IMR-90 (cell line): ENCODE data around the gene VWA5A. TPM values are rescaled to one million over a fixed set of nuclear protein-coding genes. Genes with fewer than 3 reads are reported as not detected.

Experiments
- ATAC-seq: fragments of 200-7000 bp; cut with Tn5 transposase; 2 replicates; pipeline ENCODE4 v1.9.1; 2020; ENCODE audit warnings: low read depth, mild to moderate bottlenecking, moderate library complexity
- BruUV-seq: library from RNA; stranded (reverse); fragments of 400-500 nt; replicated peaks from 2 replicates; lab custom pipeline; 2021; lab: Mats Ljungman, UMichigan
- CTCF ChIA-PET: fragments of 300-600 bp; formaldehyde crosslinking; extraction: SDS; loops from one replicate; lab custom pipeline; 2021; ENCODE audit warnings: antibody characterized with exemption; lab: Yijun Ruan, JAX
- POLR2A ChIA-PET: fragments of 300-600 bp; sonication (Branson Sonifier 250); formaldehyde crosslinking; loops from one replicate; lab custom pipeline; 2022; ENCODE audit warnings: antibody characterized with exemption; ENCODE audit not compliant: unreplicated experiment; lab: Charles Lee
- DNase-seq: peaks from one replicate; pipeline ENCODE4 v3.0.0; 2013
- H2AFZ ChIP-seq: replicated peaks from 2 replicates; pipeline ENCODE3; 2013; ENCODE audit warnings: low read length, mild to moderate bottlenecking; ENCODE audit not compliant: poor library complexity
- H2AK5ac ChIP-seq: 2 replicates; pipeline ENCODE4 v1.6.1; 2013; ENCODE audit warnings: low read depth, low read length, inconsistent platforms
- H2AK9ac ChIP-seq: replicated peaks from 2 replicates; pipeline ENCODE3; 2013; ENCODE audit warnings: mild to moderate bottlenecking, low read depth, low read length, moderate library complexity; ENCODE audit not compliant: poor library complexity
- H2BK120ac ChIP-seq: 2 replicates; pipeline ENCODE4 v1.6.1; 2013; ENCODE audit warnings: low read depth, low read length, inconsistent platforms
- H2BK15ac ChIP-seq: 3 replicates; pipeline ENCODE4 v1.6.1; 2013; ENCODE audit warnings: low read depth, low read length, inconsistent platforms
- H2BK20ac ChIP-seq: 2 replicates; pipeline ENCODE4 v1.6.1; 2013; ENCODE audit warnings: low read depth, mild to moderate bottlenecking, inconsistent platforms, low read length, moderate library complexity
- H2BK5ac ChIP-seq: 2 replicates; pipeline ENCODE4 v1.6.1; 2013; ENCODE audit warnings: mild to moderate bottlenecking, low read depth, low read length, inconsistent platforms; ENCODE audit not compliant: poor library complexity, severe bottlenecking
- H3K14ac ChIP-seq: replicated peaks from 2 replicates; pipeline ENCODE4 v1.6.1; 2013; ENCODE audit warnings: low read depth, low read length, inconsistent platforms
- H3K18ac ChIP-seq: 2 replicates; pipeline ENCODE4 v1.6.1; 2013; ENCODE audit warnings: low read depth, low read length, control low read depth
- H3K23ac ChIP-seq: 2 replicates; pipeline ENCODE4 v1.6.1; 2013; ENCODE audit warnings: low read depth, low read length, inconsistent platforms
- H3K27ac ChIP-seq: 2 replicates; pipeline ENCODE4 v1.5.1; 2013; ENCODE audit warnings: mild to moderate bottlenecking, control low read depth, low read length; ENCODE audit not compliant: insufficient read depth
- H3K27me3 ChIP-seq: 2 replicates; pipeline ENCODE4 v1.6.1; 2013; ENCODE audit warnings: low read length; ENCODE audit not compliant: control insufficient read depth, insufficient read depth
- H3K36me3 ChIP-seq: 2 replicates; pipeline ENCODE4 v1.6.1; 2013; ENCODE audit warnings: low read length, mixed read lengths; ENCODE audit not compliant: control insufficient read depth, insufficient read depth
- H3K4ac ChIP-seq: 2 replicates; pipeline ENCODE4 v1.6.1; 2013; ENCODE audit warnings: low read depth, low read length, inconsistent platforms
- H3K4me1 ChIP-seq: 2 replicates; pipeline ENCODE4 v1.6.1; 2013; ENCODE audit warnings: low read length, mixed read lengths; ENCODE audit not compliant: control insufficient read depth, insufficient read depth
- H3K4me2 ChIP-seq: 2 replicates; pipeline ENCODE4 v1.6.1; 2013; ENCODE audit warnings: low read depth, mild to moderate bottlenecking, control low read depth, low read length, moderate library complexity
- H3K4me3 ChIP-seq: 2 replicates; pipeline ENCODE4 v1.5.1; 2013; ENCODE audit warnings: low read depth, mild to moderate bottlenecking, control low read depth, low read length, moderate library complexity; ENCODE audit not compliant: insufficient read depth
- H3K56ac ChIP-seq: 2 replicates; pipeline ENCODE4 v1.6.1; 2013; ENCODE audit warnings: low read length, inconsistent platforms; ENCODE audit not compliant: insufficient read depth; ENCODE audit errors: extremely low read depth
- H3K79me1 ChIP-seq, 2 experiments: 2 replicates each; pipeline ENCODE4 v1.6.1; 2013; ENCODE audit warnings: low read length in 2 of 2, inconsistent platforms in 1 of 2, low read depth in 1 of 2
- H3K9ac ChIP-seq: 2 replicates; pipeline ENCODE4 v1.6.1; 2013; ENCODE audit warnings: low read depth, low read length, control low read depth
- H3K9me1 ChIP-seq: 2 replicates; pipeline ENCODE4 v1.6.1; 2013; ENCODE audit warnings: low read length, inconsistent platforms; ENCODE audit not compliant: insufficient read depth
- H3K9me3 ChIP-seq: 2 replicates; pipeline ENCODE4 v1.6.1; 2013; ENCODE audit warnings: low read length; ENCODE audit not compliant: control insufficient read depth, insufficient read depth
- H4K20me1 ChIP-seq: 2 replicates; pipeline ENCODE4 v1.6.1; 2013; ENCODE audit warnings: low read length, inconsistent platforms; ENCODE audit not compliant: insufficient read depth
- H4K5ac ChIP-seq: 2 replicates; pipeline ENCODE4 v1.6.1; 2013; ENCODE audit warnings: mild to moderate bottlenecking, low read depth, low read length, control low read depth
- H4K8ac ChIP-seq, 2 experiments: 2 replicates each; pipeline ENCODE4 v1.6.1; 2013; ENCODE audit warnings: low read depth in 2 of 2, low read length in 2 of 2, control low read depth in 1 of 2, inconsistent platforms in 1 of 2
- H4K91ac ChIP-seq: 2 replicates; pipeline ENCODE4 v1.6.1; 2013; ENCODE audit warnings: low read depth, low read length, inconsistent platforms; ENCODE audit not compliant: insufficient read depth
- BHLHE40 ChIP-seq: fragments of 150-350 bp; IDR thresholded peaks from 2 replicates; pipeline ENCODE4 v1.6.1; 2016; ENCODE audit warnings: mild to moderate bottlenecking, low read depth, low read length
- CEBPB ChIP-seq: IDR thresholded peaks from 2 replicates; pipeline ENCODE4 v1.6.1; 2012; ENCODE audit warnings: low read depth, low read length, improper control_type of control experiment
- CHD1 ChIP-seq: IDR thresholded peaks from 2 replicates; pipeline ENCODE4 v1.6.1; 2012; ENCODE audit warnings: low read depth, low read length, improper control_type of control experiment
- FOS ChIP-seq: fragments of 150-350 bp; IDR thresholded peaks from 2 replicates; pipeline ENCODE4 v1.6.1; 2016; ENCODE audit warnings: low read depth, low read length
- MAFK ChIP-seq: IDR thresholded peaks from 2 replicates; pipeline ENCODE4 v1.6.1; 2012; ENCODE audit warnings: low read depth, low read length, improper control_type of control experiment
- MAZ ChIP-seq: IDR thresholded peaks from 2 replicates; pipeline ENCODE4 v1.6.1; 2012; ENCODE audit warnings: low read depth, mild to moderate bottlenecking, low read length, improper control_type of control experiment, moderate library complexity, borderline replicate concordance
- MXI1 ChIP-seq: IDR thresholded peaks from 2 replicates; pipeline ENCODE4 v1.6.1; 2012; ENCODE audit warnings: low read depth, mild to moderate bottlenecking, low read length, moderate library complexity, borderline replicate concordance
- NFE2L2 ChIP-seq: fragments of 150-350 bp; IDR thresholded peaks from 2 replicates; pipeline ENCODE4 v1.6.1; 2016; ENCODE audit warnings: low read depth, mild to moderate bottlenecking, low read length
- POLR2A ChIP-seq: IDR thresholded peaks from 2 replicates; pipeline ENCODE4 v1.6.1; 2012; ENCODE audit warnings: mild to moderate bottlenecking, low read depth, low read length
- RAD21 ChIP-seq: IDR thresholded peaks from 2 replicates; pipeline ENCODE4 v1.6.1; 2012; ENCODE audit warnings: low read length, improper control_type of control experiment
- RCOR1 ChIP-seq: IDR thresholded peaks from 2 replicates; pipeline ENCODE4 v1.6.1; 2012; ENCODE audit warnings: mild to moderate bottlenecking, low read length, improper control_type of control experiment; ENCODE audit not compliant: insufficient replicate concordance
- RFX5 ChIP-seq: IDR thresholded peaks from 2 replicates; pipeline ENCODE4 v1.8.0; 2012; ENCODE audit warnings: low read depth, mild to moderate bottlenecking, low read length, moderate library complexity
- SMC3 ChIP-seq: fragments of 150-350 bp; IDR thresholded peaks from 2 replicates; pipeline ENCODE4 v1.6.1; 2016; ENCODE audit warnings: low read depth, mild to moderate bottlenecking, antibody characterized with exemption, low read length, moderate library complexity
- WGBS, 2 experiments: methylation state at CpG; one replicate each; pipeline versions ENCODE4 v1.1.5 to v1.1.7; 2013; ENCODE audit warnings: missing lambda C conversion rate in 2 of 2; ENCODE audit not compliant: insufficient read length in 1 of 2; ENCODE audit errors: extremely low coverage in 2 of 2; 5-methylcytosine and 5-hydroxymethylcytosine counted together
- dilution Hi-C: fragments of 300-500 bp; cut with HindIII; formaldehyde crosslinking; loops from one replicate; pipeline ENCODE4 v1.14.3; 2018; ENCODE audit warnings: low sequenced_read_pairs; ENCODE audit not compliant: unreplicated experiment
- in situ Hi-C: fragments of 300-500 bp; cut with MboI; formaldehyde crosslinking; loops from 3 replicates; pipeline ENCODE4 v1.14.3; 2019; ENCODE audit warnings: low sequenced_read_pairs, inconsistent platforms, mixed read lengths
- intact Hi-C: fragments of 100-400 bp; cut with micrococcal nuclease; formaldehyde crosslinking; loops from 2 replicates; pipeline ENCODE4 v1.10.0; 2022
- polyA plus RNA-seq, 3 experiments: library from polyadenylated mRNA; depleted of rRNA; stranded (reverse); fragments of >200 nt; gene quantifications; 2 replicates each; pipeline ENCODE4 v1.2.3, GENCODE V29; 2012; ENCODE audit warnings: low replicate concordance in 1 of 3
- total RNA-seq: library from RNA; depleted of rRNA; stranded (reverse); fragments of >200 nt; gene quantifications from 2 replicates; pipeline ENCODE4 v1.2.3, GENCODE V29; 2012
- TF ChIP-seq, protein P1 (sequence below): conservative IDR thresholded peaks from 2 replicates; pipeline ENCODE4 v1.5.1; 2012; ENCODE audit warnings: mild to moderate bottlenecking, low read depth, low read length, improper control_type of control experiment
- TF ChIP-seq, protein P2 (sequence below): fragments of 150-350 bp; IDR thresholded peaks from 2 replicates; pipeline ENCODE4 v1.6.1; 2016; ENCODE audit warnings: low read depth, mild to moderate bottlenecking, low read length, moderate library complexity, borderline replicate concordance
- TF ChIP-seq, protein P3 (sequence below): fragments of 150-350 bp; IDR thresholded peaks from 2 replicates; pipeline ENCODE4 v1.6.1; 2017; ENCODE audit warnings: mild to moderate bottlenecking, antibody characterized with exemption, low read length, low read depth

Gene VWA5A
- total and polyA plus RNA-seq, 2 of the 4 experiments (the other 2 are of a cell fraction): 5.6 to 6.8 TPM

DNA sequence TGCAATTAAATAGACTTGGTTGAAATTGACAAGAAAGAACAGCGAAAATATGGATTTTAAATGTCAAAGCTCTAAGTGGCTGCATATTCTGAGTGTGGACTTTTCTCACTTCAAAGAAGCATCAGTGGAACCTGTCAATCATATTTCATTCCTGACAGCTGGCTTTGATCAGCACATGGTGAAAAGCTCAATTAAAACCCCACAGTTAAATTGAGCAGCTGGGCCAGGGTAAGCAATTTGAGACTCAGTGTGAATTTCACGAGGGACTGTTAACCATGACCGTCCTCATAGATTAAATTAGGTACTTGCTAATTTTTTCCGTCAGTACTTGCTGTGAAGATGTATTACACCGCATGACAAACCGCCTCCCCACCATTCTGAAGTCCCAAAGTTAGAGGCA, 56.9 kb downstream of the VWA5A start:
- Histone ChIP-seq H2BK120ac (no peak overlapping the region), H3K9me3 (no peaks in the 10 kb centered on the region), H3K18ac (no peak overlapping the region), H3K4me2 (no peak overlapping the region), H3K4me3 (no peak overlapping the region), H3K56ac (no peak overlapping the region), H4K5ac (no peak overlapping the region), H2BK20ac (no peak overlapping the region), H3K9ac (no peak overlapping the region), H3K23ac (no peak overlapping the region), H3K27ac (no peak overlapping the region), H3K14ac (no peak overlapping the region), H3K79me1 (no peaks in the 10 kb centered on the region), H3K36me3 (no peaks in the 10 kb centered on the region), H3K27me3 (no peaks in the 10 kb centered on the region), H4K20me1 (no peaks in the 10 kb centered on the region), H3K9me1 (no peaks in the 10 kb centered on the region), H2BK5ac (no peak overlapping the region), H2AK9ac (no peak overlapping the region), H3K4me1 (no peaks in the 10 kb centered on the region), H2AFZ (no peak overlapping the region), H4K91ac (no peak overlapping the region), H2BK15ac (no peak overlapping the region), H2AK5ac (no peak overlapping the region), H3K4ac (no peak overlapping the region), H4K8ac (no peak overlapping the region)
- ATAC-seq (no peak), DNase-seq (no peak)
- WGBS, 2 experiments: no CpG with 5 or more reads among the region's 6 CpGs
- POLR2A ChIA-PET: no interaction called here
- TF ChIP-seq BHLHE40 (no peak), NFE2L2 (no peak), RAD21 (no peak), CHD1 (no peak), FOS (no peak), MAFK (no peak), MXI1 (no peak), RCOR1 (no peak), SMC3 (no peak), RFX5 (no peak), CEBPB (no peak), MAZ (no peak), POLR2A (no peak)
- TF ChIP-seq, protein P1, sequence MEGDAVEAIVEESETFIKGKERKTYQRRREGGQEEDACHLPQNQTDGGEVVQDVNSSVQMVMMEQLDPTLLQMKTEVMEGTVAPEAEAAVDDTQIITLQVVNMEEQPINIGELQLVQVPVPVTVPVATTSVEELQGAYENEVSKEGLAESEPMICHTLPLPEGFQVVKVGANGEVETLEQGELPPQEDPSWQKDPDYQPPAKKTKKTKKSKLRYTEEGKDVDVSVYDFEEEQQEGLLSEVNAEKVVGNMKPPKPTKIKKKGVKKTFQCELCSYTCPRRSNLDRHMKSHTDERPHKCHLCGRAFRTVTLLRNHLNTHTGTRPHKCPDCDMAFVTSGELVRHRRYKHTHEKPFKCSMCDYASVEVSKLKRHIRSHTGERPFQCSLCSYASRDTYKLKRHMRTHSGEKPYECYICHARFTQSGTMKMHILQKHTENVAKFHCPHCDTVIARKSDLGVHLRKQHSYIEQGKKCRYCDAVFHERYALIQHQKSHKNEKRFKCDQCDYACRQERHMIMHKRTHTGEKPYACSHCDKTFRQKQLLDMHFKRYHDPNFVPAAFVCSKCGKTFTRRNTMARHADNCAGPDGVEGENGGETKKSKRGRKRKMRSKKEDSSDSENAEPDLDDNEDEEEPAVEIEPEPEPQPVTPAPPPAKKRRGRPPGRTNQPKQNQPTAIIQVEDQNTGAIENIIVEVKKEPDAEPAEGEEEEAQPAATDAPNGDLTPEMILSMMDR: no peak
- TF ChIP-seq, protein P2, sequence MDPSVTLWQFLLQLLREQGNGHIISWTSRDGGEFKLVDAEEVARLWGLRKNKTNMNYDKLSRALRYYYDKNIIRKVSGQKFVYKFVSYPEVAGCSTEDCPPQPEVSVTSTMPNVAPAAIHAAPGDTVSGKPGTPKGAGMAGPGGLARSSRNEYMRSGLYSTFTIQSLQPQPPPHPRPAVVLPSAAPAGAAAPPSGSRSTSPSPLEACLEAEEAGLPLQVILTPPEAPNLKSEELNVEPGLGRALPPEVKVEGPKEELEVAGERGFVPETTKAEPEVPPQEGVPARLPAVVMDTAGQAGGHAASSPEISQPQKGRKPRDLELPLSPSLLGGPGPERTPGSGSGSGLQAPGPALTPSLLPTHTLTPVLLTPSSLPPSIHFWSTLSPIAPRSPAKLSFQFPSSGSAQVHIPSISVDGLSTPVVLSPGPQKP: no peak
- TF ChIP-seq, protein P3, sequence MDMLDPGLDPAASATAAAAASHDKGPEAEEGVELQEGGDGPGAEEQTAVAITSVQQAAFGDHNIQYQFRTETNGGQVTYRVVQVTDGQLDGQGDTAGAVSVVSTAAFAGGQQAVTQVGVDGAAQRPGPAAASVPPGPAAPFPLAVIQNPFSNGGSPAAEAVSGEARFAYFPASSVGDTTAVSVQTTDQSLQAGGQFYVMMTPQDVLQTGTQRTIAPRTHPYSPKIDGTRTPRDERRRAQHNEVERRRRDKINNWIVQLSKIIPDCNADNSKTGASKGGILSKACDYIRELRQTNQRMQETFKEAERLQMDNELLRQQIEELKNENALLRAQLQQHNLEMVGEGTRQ: no peak
- in situ Hi-C loops: no loop called here
- CTCF ChIA-PET: interaction anchor here (1.2 kb wide), 1 partner anchor 20 kb away, joined by 4 read pairs; no protein-coding TSS in a partner anchor
- intact Hi-C loops: no loop called here
- dilution Hi-C loops: no loop called here
- no TSS peak for BruUV-seq
